D721Med (cell line): ENCODE data around the gene ZNF391.

Experiments used
- DNase-seq: peaks from one replicate; pipeline ENCODE4 v3.0.0; 2011; ENCODE audit warnings: low spot score; ENCODE audit not compliant: insufficient read length
- FAIRE-seq: peaks from 2 replicates; lab custom pipeline; 2011; peaks lifted over from hg19 to GRCh38; lab: Jason Lieb, UNC
- TF ChIP-seq, protein P1 (sequence below): IDR thresholded peaks from 2 replicates; pipeline ENCODE4 v1.5.1; 2012; ENCODE audit warnings: mild to moderate bottlenecking, control low read depth; ENCODE audit not compliant: insufficient read depth; ENCODE audit errors: missing control alignments

ZNF391 gene

DNA sequence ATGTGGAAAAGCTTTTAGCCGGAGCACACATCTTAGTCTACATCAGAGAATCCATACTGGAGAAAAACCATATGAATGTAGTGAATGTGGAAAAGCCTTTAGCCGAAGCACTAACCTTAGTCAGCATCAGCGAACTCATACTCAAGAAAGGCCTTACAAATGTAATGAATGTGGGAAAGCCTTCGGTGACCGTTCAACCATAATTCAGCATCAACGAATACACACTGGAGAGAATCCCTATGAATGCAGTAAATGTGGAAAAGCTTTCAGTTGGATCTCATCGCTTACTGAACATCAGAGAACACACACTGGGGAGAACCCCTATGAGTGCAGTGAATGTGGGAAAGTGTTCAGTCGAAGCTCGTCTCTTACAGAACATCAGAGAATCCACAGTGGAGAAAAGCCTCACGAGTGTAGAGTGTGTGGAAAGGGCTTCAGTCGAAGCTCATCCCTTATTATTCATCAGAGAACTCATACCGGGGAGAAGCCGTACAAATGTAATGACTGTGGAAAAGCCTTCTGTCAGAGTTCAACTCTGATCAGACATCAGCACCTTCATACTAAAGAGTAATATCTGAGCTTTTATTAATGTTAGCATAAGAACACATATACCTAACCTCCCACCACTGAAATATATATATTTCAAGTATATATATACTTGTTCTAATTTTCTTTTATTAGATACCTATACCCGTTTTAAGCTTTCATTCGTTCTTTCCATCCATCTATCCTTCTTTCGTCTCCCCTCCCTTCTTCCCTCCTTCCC is 12.5 kb downstream of the ZNF391 start:
- DNase-seq (no peak), FAIRE-seq (no peak)
- TF ChIP-seq, protein P1, sequence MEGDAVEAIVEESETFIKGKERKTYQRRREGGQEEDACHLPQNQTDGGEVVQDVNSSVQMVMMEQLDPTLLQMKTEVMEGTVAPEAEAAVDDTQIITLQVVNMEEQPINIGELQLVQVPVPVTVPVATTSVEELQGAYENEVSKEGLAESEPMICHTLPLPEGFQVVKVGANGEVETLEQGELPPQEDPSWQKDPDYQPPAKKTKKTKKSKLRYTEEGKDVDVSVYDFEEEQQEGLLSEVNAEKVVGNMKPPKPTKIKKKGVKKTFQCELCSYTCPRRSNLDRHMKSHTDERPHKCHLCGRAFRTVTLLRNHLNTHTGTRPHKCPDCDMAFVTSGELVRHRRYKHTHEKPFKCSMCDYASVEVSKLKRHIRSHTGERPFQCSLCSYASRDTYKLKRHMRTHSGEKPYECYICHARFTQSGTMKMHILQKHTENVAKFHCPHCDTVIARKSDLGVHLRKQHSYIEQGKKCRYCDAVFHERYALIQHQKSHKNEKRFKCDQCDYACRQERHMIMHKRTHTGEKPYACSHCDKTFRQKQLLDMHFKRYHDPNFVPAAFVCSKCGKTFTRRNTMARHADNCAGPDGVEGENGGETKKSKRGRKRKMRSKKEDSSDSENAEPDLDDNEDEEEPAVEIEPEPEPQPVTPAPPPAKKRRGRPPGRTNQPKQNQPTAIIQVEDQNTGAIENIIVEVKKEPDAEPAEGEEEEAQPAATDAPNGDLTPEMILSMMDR = no peak

DNA sequence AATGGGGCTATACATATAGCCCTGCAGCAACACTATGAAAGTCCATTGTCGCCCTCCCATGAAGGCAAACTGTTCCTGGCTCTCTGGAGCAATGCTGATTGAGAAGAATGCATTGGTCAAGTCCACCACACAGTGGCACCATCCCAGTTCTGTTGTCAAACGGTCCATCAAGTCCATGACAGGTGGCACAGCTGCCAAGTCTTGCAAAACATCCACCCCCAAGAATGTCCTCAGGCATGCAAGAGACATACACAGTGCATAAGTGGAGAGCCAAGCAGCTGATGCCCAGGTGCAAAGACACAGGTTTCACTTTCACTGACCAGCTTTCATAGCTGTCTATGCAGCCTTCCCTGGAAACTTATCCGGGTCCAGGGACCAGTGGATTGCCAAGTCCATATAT is 17.5 kb downstream of the ZNF391 start:
- FAIRE-seq = no peak
- TF ChIP-seq, protein P1 = no peak
- DNase-seq = no peak

DNA sequence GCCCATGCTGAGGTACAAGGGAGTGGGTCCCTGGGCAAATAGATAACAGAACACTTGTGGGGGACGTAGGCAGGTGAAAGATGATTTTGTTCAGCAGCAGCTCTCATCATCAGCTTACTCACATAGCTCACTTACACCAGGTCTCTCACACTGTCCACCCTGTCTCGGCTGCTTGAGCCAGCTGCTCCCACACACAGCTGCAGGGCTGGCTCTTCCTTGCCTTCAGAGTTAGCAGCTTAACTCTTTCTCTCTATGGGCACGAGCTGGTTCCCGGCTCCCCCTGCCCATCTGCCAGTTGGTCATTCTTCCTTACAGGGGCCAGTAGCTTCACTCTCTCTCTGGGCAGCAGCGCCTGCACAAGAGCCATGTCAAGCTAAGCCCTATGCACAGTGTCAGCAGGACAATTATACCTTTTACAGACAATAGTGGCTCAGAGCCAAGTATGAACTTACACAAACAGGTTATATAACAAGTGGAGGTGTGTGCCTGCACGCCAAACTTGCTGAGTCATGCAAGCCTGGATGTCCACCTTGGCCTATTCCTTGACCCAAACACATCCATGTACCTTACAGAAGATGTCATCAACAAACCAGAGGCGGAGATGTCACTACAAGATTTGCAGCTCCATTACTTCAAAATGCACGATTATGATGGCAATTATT is 18.7 kb downstream of the ZNF391 start:
- DNase-seq (no peak), FAIRE-seq (no peak)
- TF ChIP-seq, protein P1 = no peak

DNA sequence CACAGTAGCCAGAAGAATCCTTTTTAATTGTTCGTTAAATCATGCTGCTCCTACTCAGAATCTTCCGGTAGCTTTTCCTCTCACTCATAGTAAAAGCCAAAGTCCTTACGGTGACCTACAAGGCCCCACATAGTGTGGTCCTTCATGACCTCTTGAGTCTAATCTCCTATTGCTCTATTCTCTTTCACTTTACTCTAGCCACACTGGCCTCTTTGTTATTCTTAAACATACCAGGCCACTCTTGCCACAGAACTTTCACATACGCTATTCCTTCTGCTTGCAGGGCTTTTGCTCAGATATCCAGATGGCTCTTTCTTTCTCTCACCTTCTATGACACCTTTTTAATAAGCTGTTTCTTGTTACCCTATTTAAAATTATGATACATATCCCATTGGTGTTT is 25.7 kb downstream of the ZNF391 start:
- FAIRE-seq = no peak
- DNase-seq = no peak
- TF ChIP-seq, protein P1 = no peak

DNA sequence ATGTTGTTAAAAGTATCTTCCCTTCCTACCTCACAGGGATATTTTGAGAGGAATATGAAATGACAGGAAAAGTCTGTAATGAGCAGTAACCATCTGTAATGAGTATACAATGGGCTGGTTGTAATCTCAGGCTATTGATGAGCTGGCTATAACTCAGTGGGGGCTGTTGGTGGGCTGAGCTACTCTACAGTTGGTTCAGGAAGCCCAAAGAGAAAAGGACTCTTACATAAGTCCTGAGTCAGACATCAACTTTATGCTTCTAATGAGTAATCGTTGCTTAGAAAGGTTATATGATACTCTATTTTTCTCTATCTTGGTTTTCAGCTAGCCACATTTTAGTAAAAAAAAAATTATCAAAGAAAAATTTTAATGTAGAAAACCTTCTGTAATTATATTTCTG is 26.4 kb downstream of the ZNF391 start:
- DNase-seq (no peak), FAIRE-seq (no peak)
- TF ChIP-seq, protein P1 = no peak

DNA sequence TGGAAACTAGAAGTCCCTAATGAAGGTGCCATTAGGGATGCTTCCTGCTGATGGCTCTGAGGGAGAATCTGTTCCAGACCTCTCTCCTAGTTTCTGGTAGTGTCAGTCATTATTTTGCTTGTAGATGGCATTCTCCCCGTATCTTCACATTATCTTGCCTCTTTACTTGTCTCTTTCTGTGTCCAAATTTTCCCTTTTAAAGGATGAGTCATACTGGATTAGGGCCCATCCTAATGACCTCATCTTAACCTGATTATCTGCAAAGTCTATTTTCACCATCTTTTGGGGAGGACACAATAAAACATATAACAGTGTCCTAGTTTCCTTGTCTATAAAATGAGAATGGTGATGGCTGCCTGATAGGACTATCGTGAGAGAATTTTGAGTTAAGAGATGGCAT is 27.3 kb downstream of the ZNF391 start:
- FAIRE-seq (no peak), DNase-seq (no peak)
- TF ChIP-seq, protein P1 = no peak

DNA sequence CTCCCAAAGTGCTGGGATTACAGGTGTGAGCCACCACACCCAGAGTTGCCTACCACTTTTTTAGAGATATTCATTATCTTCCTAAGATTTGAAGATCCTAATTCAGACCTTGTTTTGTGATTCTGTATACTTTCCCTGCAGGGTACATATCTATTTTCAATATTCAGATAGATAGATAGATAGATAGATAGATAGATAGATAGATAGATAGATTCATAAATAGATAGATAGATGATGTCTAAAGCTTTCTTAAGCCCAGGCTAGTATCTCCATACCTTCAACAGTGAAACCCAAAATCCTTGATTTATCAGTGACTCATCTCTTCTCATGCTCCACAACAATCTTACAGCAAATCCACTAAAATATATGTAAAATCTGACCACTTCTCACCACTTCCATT is 30.8 kb downstream of the ZNF391 start:
- TF ChIP-seq, protein P1 = no peak
- FAIRE-seq (no peak), DNase-seq (no peak)
